IPS-20b (cell line): ENCODE data around the gene OMP.

Source experiments
- H3K27ac ChIP-seq: one replicate; pipeline ENCODE4 v1.5.1; 2013; ENCODE audit warnings: low read length
- H3K27me3 ChIP-seq: 2 replicates; pipeline ENCODE4 v1.6.1; 2013; ENCODE audit warnings: mild to moderate bottlenecking, low read length, inconsistent platforms; ENCODE audit not compliant: insufficient read depth
- H3K36me3 ChIP-seq: 2 replicates; pipeline ENCODE4 v1.6.1; 2013; ENCODE audit warnings: low read depth, mild to moderate bottlenecking, inconsistent platforms, low read length, moderate library complexity; ENCODE audit not compliant: insufficient read depth
- H3K4me1 ChIP-seq: 2 replicates; pipeline ENCODE4 v1.6.1; 2013; ENCODE audit warnings: mild to moderate bottlenecking, control low read depth, inconsistent platforms, low read length, moderate library complexity; ENCODE audit not compliant: insufficient read depth
- H3K4me3 ChIP-seq: 2 replicates; pipeline ENCODE4 v1.5.1; 2013; ENCODE audit warnings: mild to moderate bottlenecking, low read length, inconsistent platforms
- H3K9ac ChIP-seq: 2 replicates; pipeline ENCODE4 v1.6.1; 2013; ENCODE audit warnings: low read depth, mild to moderate bottlenecking, inconsistent platforms, low read length, moderate library complexity
- H3K9me3 ChIP-seq: 2 replicates; pipeline ENCODE4 v1.6.1; 2013; ENCODE audit warnings: mild to moderate bottlenecking, low read depth, low read length, inconsistent platforms; ENCODE audit not compliant: insufficient read depth

The OMP gene

DNA sequence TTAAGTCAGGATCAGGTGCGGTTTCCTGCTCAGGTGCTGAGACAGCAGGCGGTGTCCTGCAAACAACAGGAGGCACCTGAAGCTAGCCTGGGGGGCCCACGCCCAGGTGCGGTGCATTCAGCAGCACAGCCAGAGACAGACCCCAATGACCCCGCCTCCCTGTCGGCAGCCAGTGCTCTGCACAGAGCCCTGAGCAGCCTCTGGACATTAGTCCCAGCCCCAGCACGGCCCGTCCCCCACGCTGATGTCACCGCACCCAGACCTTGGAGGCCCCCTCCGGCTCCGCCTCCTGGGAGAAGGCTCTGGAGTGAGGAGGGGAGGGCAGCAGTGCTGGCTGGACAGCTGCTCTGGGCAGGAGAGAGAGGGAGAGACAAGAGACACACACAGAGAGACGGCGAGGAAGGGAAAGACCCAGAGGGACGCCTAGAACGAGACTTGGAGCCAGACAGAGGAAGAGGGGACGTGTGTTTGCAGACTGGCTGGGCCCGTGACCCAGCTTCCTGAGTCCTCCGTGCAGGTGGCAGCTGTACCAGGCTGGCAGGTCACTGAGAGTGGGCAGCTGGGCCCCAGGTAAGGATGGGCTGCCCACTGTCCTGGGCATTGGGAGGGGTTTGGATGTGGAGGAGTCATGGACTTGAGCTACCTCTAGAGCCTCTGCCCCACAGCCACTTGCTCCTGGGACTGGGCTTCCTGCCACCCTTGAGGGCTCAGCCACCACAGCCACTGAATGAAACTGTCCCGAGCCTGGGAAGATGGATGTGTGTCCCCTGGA lies 25.5 kb downstream of the OMP start, which contains the start of gene MYO7A:
MYO7A (plus strand) TSS at position 327 of the 772 bp plus-strand sequence. CDS start 2,389 bp downstream, outside the sequence.
- Histone ChIP-seq H3K4me1 (peaks cover 4% of the 10 kb centered on the region; the same call in 1 of the 2 replicates), H3K9ac (peak within 1 kb of the TSS; percentile 40; the same call in 1 of the 2 replicates), H3K27me3 (no peaks in the 10 kb centered on the region; the same call in 1 of the 2 replicates), H3K9me3 (no peaks in the 10 kb centered on the region), H3K27ac (no peak within 1 kb of the TSS), H3K4me3 (peak within 1 kb of the TSS; percentile 65), H3K36me3 (0 out of 2 replicates have a peak, but pooled peaks cover 6% of the 10 kb centered on the region)

DNA sequence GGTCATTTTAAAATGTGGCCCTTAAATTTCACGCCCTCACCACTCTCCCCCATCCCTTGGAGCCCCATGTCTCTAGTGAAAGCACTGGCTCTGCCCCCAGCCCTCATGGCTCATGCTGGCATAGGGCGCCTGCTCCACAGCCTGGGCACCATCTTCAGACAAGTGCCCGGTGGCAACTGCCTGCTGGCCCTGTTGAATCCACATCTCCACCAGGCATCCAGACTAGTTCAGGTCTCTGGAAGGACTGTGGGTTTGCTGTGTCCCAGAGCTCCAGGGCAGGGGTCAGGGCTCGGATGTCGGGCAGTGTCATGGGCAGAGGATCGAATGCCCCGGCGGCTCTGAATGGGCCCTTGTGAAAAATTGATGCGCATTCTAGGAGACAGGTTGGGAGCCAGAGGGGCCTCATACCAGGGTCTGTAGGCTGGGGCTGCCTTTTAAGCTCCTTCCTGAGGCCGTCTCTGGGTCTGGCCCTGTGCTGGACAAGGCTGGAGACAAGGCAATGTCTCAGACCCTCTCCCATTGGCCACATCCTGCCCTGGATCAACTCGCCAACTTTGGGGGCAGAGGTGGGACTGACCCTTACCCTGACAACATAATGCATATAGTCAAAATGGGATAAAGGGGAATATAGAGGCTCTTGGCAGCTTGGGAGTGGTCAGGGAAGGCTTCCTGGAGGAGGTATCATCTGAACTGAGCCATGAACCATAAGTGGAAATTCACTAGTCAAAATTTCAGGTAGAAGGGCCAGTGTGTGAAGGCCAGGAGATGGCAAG lies 26.6 kb downstream of the OMP start:
- H3K27ac ChIP-seq: no peak overlapping the region
- H3K4me3 ChIP-seq: no peak overlapping the region
- H3K9ac ChIP-seq: no peak overlapping the region
- no peaks in the 10 kb centered on the region; the same call in 1 of the 2 replicates for H3K27me3 ChIP-seq
- peaks cover 4% of the 10 kb centered on the region; the same call in 1 of the 2 replicates for H3K4me1 ChIP-seq
- H3K9me3 ChIP-seq: no peaks in the 10 kb centered on the region
- no peaks in the 10 kb centered on the region for H3K36me3 ChIP-seq

DNA sequence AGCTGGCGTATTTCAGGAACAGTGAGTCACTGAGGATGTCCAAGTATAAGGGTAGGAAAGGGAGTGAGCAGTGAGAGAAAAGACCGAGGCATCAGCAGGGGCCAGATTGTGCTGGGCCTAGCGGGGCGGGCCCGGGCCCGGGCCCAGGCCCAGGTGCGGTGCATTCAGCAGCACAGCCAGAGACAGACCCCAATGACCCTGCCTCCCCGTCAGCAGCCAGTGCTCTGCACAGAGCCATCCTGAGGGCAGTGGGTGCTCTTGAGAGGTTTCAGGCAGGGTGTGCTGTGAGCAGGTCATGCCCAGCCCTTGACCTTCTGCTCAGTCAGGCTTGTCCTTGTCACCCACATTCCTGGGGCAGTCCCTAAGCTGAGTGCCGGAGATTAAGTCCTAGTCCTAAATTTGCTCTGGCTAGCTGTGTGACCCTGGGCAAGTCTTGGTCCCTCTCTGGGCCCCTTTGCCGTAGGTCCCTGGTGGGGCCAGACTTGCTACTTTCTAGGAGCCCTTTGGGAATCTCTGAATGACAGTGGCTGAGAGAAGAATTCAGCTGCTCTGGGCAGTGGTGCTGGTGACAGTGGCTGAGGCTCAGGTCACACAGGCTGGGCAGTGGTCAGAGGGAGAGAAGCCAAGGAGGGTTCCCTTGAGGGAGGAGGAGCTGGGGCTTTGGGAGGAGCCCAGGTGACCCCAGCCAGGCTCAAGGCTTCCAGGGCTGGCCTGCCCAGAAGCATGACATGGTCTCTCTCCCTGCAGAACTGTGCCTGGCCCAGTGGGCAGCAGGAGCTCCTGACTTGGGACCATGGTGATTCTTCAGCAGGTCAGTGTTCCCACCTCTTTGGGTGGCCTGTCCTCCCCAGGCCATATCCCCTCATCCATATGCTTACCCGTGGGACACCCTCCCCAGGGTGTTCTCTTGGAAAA lies 27.5 kb downstream of the OMP start:
- no peaks in the 10 kb centered on the region for H3K36me3 ChIP-seq
- no peak overlapping the region for H3K4me3 ChIP-seq
- no peak overlapping the region for H3K27ac ChIP-seq
- H3K4me1 ChIP-seq: peaks cover 4% of the 10 kb centered on the region; the same call in 1 of the 2 replicates
- no peaks in the 10 kb centered on the region for H3K9me3 ChIP-seq
- H3K27me3 ChIP-seq: no peaks in the 10 kb centered on the region; the same call in 1 of the 2 replicates
- H3K9ac ChIP-seq: no peak overlapping the region

DNA sequence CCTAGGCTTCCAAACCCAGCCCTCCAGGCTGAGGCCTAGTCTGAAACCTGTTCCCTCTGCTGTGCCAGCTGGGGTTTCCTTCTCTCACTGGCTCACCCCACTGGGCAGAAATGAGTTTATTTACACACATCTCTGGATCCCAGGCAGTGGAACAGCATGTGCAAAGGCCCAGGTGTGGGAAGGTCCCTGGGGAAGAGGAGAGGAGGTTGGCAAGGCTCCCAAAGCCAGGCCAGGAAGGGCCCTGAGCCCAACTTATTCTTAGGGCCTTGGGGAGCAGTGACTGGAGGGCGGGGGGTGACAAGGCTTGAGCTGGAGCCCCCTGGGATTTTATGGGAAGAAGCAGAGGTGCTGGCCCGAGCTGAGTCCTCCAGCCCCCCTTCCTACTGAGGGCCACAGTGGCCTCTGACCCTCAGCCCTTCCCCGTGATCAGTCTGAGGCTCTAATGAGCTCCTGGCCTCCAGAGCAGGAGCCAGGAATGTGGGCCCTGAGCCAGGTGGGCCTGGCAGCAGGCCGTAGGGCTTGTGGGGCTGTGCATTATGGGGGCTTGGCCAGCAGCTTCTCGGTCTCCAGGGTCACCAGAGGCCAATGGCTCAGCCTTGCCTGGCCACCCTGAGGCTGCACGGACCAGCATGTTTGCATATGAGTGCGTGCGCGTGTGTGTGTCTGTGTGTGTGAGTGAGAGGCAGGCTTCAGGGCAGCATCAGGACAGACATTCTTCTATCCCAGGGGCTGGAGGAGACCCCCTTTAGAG lies 28.3 kb downstream of the OMP start:
- Histone ChIP-seq H3K36me3 (no peaks in the 10 kb centered on the region), H3K27ac (no peak overlapping the region), H3K9ac (no peak overlapping the region), H3K9me3 (no peaks in the 10 kb centered on the region), H3K4me3 (no peak overlapping the region), H3K27me3 (no peaks in the 10 kb centered on the region; the same call in 1 of the 2 replicates), H3K4me1 (peaks cover 4% of the 10 kb centered on the region; the same call in 1 of the 2 replicates)

DNA sequence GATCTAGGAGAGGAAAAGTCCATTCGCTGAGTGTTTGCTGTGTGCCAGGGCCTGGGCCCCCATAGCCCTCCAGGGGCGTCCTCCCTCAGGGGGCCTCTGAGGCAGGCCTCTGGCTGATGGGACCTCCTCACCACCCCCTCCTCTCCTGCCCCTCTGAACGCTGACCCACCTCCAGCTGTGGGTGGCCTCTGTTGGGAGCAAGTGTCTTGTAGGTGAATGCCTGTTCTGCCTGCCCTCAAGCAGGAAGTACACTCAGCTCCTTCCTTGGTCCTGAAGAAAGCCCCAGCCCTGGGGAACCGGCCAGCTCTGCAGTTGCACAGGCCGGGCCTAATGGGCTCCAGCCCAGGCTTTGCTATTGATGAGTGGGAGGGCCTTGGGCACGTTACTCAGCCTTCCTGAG lies 28.9 kb downstream of the OMP start:
- Histone ChIP-seq H3K9me3 (no peaks in the 10 kb centered on the region), H3K27ac (no peak overlapping the region), H3K4me1 (peaks cover 4% of the 10 kb centered on the region; the same call in 1 of the 2 replicates), H3K4me3 (no peak overlapping the region), H3K36me3 (no peaks in the 10 kb centered on the region), H3K9ac (no peak overlapping the region), H3K27me3 (no peaks in the 10 kb centered on the region; the same call in 1 of the 2 replicates)

DNA sequence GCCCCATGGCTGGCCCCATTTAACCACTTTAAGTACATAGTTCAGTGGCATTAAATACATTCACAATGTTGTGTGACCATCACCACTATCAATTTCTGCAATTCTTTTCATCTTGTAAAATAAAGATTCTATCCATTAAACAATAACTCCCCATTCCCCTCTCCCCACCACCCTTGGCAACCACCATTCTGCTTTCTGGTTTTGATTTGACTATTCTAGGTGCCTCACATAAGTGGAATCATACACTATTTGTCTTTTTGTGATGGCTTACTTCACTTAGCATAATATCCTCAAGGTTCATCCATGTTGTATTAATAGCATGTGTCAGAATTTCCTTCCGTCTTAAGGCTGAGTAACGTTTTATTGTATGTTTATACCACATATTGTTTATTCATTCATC lies 32.4 kb downstream of the OMP start:
- Histone ChIP-seq H3K4me3 (no peak overlapping the region), H3K4me1 (peaks cover 3% of the 10 kb centered on the region; the same call in 1 of the 2 replicates), H3K9ac (no peak overlapping the region), H3K9me3 (no peaks in the 10 kb centered on the region), H3K36me3 (no peaks in the 10 kb centered on the region), H3K27ac (no peak overlapping the region), H3K27me3 (no peaks in the 10 kb centered on the region)

DNA sequence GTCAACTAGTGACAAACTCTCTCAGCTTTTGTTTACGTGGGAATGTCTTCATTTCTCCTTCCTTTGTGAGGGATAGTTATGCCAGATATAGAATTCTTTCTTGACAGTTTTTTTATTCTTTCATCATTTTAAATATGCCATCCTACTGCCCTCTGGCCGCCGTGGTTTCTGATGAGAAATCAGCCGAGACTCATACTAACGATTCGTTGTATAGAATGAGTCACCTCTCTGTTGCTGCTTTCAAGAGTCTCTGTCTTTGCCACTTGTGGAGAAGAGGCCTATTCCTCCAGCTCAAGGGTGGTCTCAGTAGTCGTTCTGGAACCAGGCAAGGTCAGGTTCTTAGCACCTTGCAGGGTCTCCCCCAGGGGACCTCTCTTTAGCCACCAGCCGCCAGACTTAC lies 33.4 kb downstream of the OMP start:
- H3K27ac ChIP-seq: no peak overlapping the region
- no peaks in the 10 kb centered on the region for H3K27me3 ChIP-seq
- no peaks in the 10 kb centered on the region for H3K9me3 ChIP-seq
- H3K9ac ChIP-seq: no peak overlapping the region
- peaks cover 5% of the 10 kb centered on the region; the same call in 1 of the 2 replicates for H3K4me1 ChIP-seq
- no peaks in the 10 kb centered on the region for H3K36me3 ChIP-seq
- H3K4me3 ChIP-seq: no peak overlapping the region

DNA sequence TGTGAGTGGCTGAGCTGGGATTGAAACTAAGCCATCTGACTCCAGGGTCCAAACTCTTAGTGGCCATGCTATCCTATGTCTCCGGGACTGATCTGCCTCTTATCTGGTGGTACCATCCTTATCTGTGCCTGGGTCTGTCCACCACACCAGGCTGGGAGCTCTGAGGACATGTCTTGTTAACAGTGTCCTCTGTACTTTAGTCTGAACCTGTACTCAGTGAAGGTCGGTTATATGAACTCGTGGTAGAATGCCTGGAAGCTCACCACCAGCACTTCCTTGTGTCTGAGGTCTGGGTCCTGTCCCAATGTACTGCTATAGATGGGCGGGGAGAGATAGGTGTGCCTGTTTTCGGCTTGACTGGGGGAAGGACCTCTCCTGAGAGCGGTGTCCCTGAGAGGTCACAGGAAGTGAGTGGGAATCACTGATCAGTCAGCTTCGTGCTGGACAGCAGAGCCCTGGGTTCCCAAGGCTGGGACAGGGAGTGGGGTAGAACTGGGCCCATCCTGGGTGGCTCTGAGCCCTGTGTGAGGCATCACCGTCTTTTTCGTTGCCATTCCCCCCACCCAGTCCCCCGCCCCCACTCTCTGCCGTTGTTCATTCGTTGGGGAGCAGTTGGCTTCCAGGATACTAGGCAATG lies 34.3 kb downstream of the OMP start:
- Histone ChIP-seq H3K4me1 (peaks cover 5% of the 10 kb centered on the region; the same call in 1 of the 2 replicates), H3K27me3 (no peaks in the 10 kb centered on the region), H3K9me3 (no peaks in the 10 kb centered on the region), H3K27ac (no peak overlapping the region), H3K4me3 (no peak overlapping the region), H3K36me3 (no peaks in the 10 kb centered on the region), H3K9ac (no peak overlapping the region)

DNA sequence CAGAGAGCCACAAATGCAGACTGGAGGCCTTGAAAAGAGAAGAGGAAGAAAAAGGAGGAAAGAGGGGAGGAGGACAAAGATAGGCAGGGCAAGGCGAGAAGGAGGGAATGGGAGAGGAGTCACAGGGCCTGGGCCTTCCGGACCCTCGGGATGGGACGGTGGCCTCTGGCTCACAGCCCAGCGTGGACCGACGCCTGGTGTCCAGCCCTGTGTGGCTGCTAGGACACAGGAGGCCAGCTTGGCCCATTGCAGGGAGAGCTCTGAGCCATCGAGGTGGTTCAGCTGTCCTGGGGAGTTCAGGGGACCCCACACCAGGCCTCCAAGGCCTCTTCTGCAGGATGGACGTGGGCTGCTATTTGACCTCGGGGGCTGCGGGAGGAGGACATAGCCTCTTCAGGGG lies 34.8 kb downstream of the OMP start:
- Histone ChIP-seq H3K4me1 (peaks cover 5% of the 10 kb centered on the region; the same call in 1 of the 2 replicates), H3K9me3 (no peaks in the 10 kb centered on the region), H3K4me3 (no peak overlapping the region), H3K27ac (no peak overlapping the region), H3K9ac (no peak overlapping the region), H3K27me3 (no peaks in the 10 kb centered on the region), H3K36me3 (no peaks in the 10 kb centered on the region)

DNA sequence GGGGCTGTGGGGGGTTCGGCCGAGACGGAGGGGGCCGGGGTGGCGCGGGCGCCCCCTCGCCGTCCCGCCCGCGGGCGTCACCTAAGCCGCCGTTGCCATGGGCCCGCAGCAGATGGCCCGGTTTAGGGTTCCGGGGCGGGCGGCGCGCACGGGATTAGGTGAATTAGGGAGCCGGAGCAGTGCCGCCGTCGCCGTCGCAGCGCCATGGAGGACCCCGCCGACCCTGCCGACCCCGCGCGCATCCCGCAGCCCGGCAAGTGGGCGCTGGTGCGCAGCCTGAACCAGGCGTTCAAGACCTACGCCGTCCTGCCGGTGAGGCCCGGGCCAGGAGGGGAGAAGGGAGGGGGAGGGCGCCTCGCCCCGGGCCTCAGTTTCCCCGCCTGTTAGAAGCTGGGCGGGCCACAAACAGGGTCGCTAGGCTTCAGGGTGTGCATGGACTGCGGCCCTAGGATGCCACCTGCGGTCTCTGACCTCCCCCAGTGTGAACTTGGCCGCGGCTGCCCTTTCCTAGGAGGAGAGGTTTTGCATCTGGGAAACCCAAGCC lies 35.5 kb downstream of the OMP start:
- no peak overlapping the region for H3K9ac ChIP-seq
- no peaks in the 10 kb centered on the region for H3K27me3 ChIP-seq
- H3K9me3 ChIP-seq: no peaks in the 10 kb centered on the region
- H3K27ac ChIP-seq: no peak overlapping the region
- H3K4me3 ChIP-seq: no peak overlapping the region
- no peaks in the 10 kb centered on the region for H3K36me3 ChIP-seq
- H3K4me1 ChIP-seq: peaks cover 5% of the 10 kb centered on the region; the same call in 1 of the 2 replicates
